ENCODE data around the gene HS3ST6. TPM values are rescaled to one million over a fixed set of nuclear protein-coding genes. Genes with fewer than 3 reads are reported as not detected.
"Not testable (repeated sequence)": the region's sequence is repeated elsewhere in the genome, so short reads cannot be mapped to it uniquely, and the experiment has no call there.

Gene HS3ST6
- total RNA-seq, 1 experiment from 2014 or later: not detected

- no peak for DNase-seq (ENCODE audit: low read depth)
These were observed 10.0 kb downstream of the HS3ST6 start for GRCh38 chr16:1908184-1908583.

DNA sequence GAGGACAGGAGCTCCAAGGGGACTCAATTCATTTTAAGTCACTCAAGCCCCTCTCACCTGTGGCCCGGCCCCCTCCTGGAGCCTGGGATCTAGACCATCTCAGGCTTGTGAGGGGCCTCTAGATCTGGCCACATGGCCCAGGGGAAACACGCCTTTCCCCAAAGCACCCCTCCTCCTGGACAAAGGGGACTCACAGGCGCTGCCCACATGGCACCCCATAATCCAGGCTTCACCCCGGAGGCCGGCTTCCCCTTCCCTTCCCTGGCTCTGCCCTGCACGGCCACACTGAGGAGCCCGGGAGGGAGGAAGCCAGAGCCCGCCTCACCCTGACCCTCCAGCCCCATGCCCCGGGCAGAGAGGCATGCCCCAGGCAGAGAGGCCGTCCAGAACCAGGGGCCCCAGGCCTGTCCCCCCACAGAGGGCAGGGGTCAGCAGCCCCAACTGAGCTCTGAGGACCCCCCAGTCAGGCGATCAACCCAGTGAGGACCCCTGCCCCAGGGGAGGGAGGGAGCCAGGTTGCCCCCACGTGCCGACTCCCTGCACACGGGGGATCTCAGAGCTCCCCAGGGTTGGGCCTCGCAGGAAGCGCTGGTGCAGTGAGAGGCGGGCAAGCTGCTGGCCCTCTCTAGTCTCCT lies 10.9 kb downstream of the HS3ST6 start:
- DNase-seq (ENCODE audit: low read depth): no peak

DNA sequence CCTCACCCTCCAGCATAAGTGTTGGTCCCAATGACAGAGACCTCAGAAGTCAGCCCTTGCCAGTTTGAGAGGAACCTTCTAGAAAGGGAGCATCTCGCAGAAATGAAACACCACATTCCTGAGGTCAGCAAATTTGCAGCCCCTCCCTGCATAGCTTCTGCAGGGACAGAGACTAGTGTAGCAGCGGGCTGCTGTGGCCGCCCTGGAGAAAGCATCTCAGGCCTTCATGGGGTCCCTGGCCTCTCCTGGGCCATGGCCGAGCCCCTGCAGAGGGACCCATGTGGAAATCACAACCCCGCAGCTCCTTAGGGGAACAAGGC lies 11.4 kb downstream of the HS3ST6 start:
- DNase-seq (ENCODE audit: low read depth): no peak

GRCh38 chr16:1906055-1906845 lies 12.0 kb downstream of the HS3ST6 start:
- DNase-seq (ENCODE audit: low read depth): no peak

GRCh38 chr16:1903845-1904840 lies 14.1 kb downstream of the HS3ST6 start:
- no peak for DNase-seq (ENCODE audit: low read depth)

- DNase-seq (ENCODE audit: low read depth): no peak
These were observed 15.0 kb downstream of the HS3ST6 start for GRCh38 chr16:1903220-1903574.

DNA sequence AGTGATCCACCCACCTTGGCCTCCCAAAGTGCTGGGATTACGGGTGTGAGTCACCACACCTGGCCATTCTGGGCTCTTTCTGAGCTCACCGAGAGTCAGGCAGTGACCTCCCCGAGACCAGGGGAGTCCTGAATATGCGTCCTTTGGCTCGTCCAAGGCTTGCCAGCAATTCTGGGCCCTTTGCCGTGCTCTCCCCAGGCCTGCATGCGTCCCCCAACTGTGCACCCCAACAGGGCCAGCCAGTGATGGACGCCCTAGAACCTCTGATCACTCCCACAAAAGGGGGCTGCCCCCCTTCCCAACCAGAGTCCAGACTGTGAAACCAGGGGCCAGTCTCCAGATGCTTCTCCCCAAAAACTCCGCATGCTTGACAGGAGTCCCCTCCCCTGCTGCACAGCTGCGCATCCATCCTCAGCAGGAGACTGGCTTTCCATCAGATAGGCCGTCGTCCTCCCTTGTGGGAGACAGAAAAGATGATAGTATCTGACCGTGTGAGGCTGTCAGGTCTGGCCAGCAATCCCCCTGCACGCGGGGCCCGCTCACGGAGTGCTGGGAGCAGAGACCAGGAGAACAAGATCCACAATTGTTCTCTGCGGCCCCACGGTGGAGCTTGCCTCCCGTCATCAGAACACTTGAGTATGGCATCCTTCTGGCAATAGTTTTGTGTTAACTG lies 15.5 kb downstream of the HS3ST6 start:
- no peak for DNase-seq (ENCODE audit: low read depth)

DNA sequence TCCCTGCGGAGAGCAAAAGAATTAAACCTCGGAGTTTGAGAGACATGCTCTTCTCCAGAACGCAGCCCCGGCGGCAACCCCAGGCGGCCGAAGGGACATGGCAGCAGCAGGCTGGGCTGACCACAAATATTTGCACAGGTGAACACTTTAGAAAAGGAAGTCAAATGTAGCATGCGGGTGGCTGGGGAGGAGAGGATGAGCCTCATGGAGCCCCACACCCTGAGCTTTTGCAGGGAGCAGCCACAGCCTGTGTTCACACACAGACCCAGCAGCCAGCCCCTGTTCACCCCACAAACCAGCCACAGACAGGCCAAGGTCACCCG lies 17.8 kb downstream of the HS3ST6 start:
- DNase-seq (ENCODE audit: low read depth): no peak

- DNase-seq (ENCODE audit: low read depth): no peak
These were observed 18.4 kb downstream of the HS3ST6 start for GRCh38 chr16:1899641-1900451.

- DNase-seq (ENCODE audit: low read depth): not testable (repeated sequence)
These were observed 20.5 kb downstream of the HS3ST6 start for GRCh38 chr16:1897692-1898091.

- no peak for DNase-seq (ENCODE audit: low read depth)
These were observed 22.1 kb downstream of the HS3ST6 start for GRCh38 chr16:1895949-1896675.

DNA sequence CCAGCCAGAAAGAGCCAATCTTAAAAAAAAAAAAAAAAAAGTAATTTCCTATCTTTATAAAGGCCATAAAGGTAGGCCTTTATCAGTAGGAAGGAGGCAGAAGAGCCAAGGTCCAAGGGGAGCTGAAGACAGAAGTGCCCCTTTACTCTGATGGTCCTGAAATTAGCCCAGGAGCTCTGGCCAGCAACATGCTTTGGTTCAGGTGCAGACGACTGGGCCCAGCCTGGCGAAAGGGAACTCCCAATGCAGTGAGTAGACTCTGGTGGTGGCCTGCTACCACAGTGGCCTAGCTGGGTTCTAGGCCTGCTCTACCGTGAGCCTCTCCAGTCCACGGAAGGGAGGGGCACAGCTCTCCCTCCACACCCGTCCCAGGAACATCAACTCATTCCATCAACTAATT lies 23.1 kb downstream of the HS3ST6 start:
- no peak for DNase-seq (ENCODE audit: low read depth)

- DNase-seq (ENCODE audit: low read depth): no peak
These were observed 27.5 kb downstream of the HS3ST6 start for GRCh38 chr16:1890708-1891050.

GRCh38 chr16:1890024-1890707 lies 28.0 kb downstream of the HS3ST6 start:
- DNase-seq (ENCODE audit: low read depth): no peak

DNA sequence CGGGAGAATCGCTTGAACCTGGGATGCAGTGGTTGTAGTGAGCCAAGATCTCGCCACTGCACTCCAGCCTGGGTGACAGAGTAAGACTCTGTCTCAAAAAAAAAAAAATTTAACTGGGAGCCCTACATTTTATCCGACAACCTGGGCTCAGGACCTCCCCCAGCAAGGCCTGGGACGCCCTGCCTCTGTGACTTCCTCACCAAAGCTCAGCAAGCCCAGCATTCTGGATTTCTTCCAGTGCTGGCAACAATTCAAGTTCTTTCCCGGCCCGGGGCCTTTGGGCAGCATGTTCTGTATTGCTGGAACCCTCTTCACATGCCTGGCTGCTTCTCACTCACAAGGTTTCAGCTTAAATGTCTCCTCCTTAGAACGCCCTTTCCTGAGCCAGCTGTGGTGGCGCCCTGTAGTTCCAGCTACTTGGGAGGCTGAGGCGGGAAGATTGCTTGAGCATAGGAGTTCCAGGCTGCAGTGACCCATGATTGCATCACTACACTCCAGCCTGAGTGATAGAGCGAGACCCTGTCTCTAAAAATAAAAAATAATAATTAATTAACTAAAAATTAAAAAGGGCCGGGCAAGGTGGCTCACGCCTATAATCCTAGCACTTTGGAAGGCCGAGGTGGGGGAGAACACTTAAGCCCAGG lies 30.4 kb downstream of the HS3ST6 start:
- no peak for DNase-seq (ENCODE audit: low read depth)

GRCh38 chr16:1884889-1885288 lies 33.3 kb downstream of the HS3ST6 start:
- no peak for DNase-seq (ENCODE audit: low read depth)

- peak; percentile 31 for DNase-seq (ENCODE audit: low read depth)
These were observed 34.0 kb downstream of the HS3ST6 start for GRCh38 chr16:1884155-1884760.

- not testable (repeated sequence) for DNase-seq (ENCODE audit: low read depth)
These were observed 37.0 kb downstream of the HS3ST6 start for GRCh38 chr16:1881172-1881571.

DNA sequence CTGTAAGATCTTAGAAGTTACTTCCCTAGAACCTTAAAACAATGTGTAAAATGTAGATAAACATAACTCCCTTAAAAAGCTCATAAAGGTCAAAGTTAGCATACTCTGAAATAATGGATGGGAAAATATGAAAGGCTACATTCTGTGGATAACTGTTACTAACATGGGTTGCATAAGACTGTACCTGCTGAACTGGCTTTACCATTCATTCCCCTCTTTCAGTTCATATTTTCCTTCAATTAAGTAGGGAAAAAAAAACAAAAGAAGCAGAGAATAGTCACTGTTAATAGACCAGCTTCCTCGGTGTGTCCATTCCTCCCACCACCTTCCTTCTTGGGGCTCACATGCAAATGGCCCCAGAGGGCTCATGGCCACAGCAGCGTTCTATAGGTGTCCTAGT lies 38.7 kb downstream of the HS3ST6 start:
- DNase-seq (ENCODE audit: low read depth): no peak

Measured in HT1080 (cell line).